ENCODE data around the gene ISCU. TPM values are rescaled to one million over a fixed set of nuclear protein-coding genes. Genes with fewer than 3 reads are reported as not detected.
A peak's percentile ranks its signal among the peaks of the same experiment; 100 is the strongest.

ISCU gene
- total and polyA plus RNA-seq, 2 of the 8 experiments (the other 6 are each of a cell fraction or from before 2014, with no cell fraction given): 72.1 to 78.1 TPM

- Histone ChIP-seq H3K14ac (ENCODE audit: insufficient read length) (no peak overlapping the region), H3K4me3 (ENCODE audit: extremely low read depth in 1 of 4, insufficient read depth in 2 of 4, low read depth in 3 of 4, low read length in 4 of 4) (no peak overlapping the region), H3K4me1 (replicated peaks in 1 of 4; ENCODE audit: control insufficient read depth in 3 of 4, insufficient read depth in 4 of 4, low read length in 3 of 4) (peaks cover 0 to 2% (median 0%) of the 10 kb centered on the region in 4 experiments; a peak in 2 of 7 replicates), H3K18ac (ENCODE audit: extremely low read depth, low read length) (no peak overlapping the region), H2BK5ac (ENCODE audit: low read depth, low read length) (no peak overlapping the region), H2AFZ (ENCODE audit: low read length) (no peak overlapping the region), H3K79me2 (ENCODE audit: control insufficient read depth in 1 of 2, insufficient read depth in 2 of 2, low read length in 2 of 2) (no peaks in the 10 kb centered on the region), H3K23me2 (ENCODE audit: low read depth, low read length) (peaks cover 9% of the 10 kb centered on the region; the same call in 1 of the 2 replicates), H4K20me1 (replicated peaks in 1 of 2; ENCODE audit: control insufficient read depth in 1 of 2, insufficient read depth in 2 of 2, low read length in 2 of 2) (no peaks in the 10 kb centered on the region), H3K79me1 (ENCODE audit: low read depth, low read length) (no peaks in the 10 kb centered on the region), H2BK12ac (ENCODE audit: low read depth, low read length) (peak overlapping the region; percentile 68; the same call in 1 of the 2 replicates), H2BK120ac (replicated peaks; ENCODE audit: low read depth, low read length) (no peak overlapping the region), H3K4ac (replicated peaks; ENCODE audit: insufficient read length, low read depth, low read length) (no peak overlapping the region), H4K8ac (ENCODE audit: extremely low read depth, insufficient read depth, low read length) (no peak overlapping the region), H3K4me2 (ENCODE audit: insufficient read depth in 1 of 2, low read depth in 2 of 2, low read length in 2 of 2) (no peak overlapping the region), H2BK20ac (ENCODE audit: low read length) (no peak overlapping the region), H4K5ac (ENCODE audit: insufficient read length, low read depth, low read length) (no peak overlapping the region), H3K27ac (ENCODE audit: low read depth, low read length) (no peak overlapping the region), H2BK15ac (ENCODE audit: low read length) (peak overlapping the region; percentile 40; the same call in 1 of the 2 replicates), H3K9me3 (ENCODE audit: insufficient read depth in 2 of 2, low read depth in 1 of 2, low read length in 1 of 2) (no peaks in the 10 kb centered on the region), H2AK5ac (ENCODE audit: low read depth, low read length) (no peak overlapping the region), H3K23ac (ENCODE audit: insufficient read length) (no peak overlapping the region), H3K9ac (replicated peaks in 1 of 4; ENCODE audit: extremely low read depth in 1 of 4, low read depth in 3 of 4, low read length in 3 of 4) (no peak overlapping the region), H3K27me3 (replicated peaks in 1 of 4; ENCODE audit: control insufficient read depth in 3 of 4, extremely low read depth in 1 of 4, insufficient read depth in 3 of 4, low read length in 3 of 4) (no peaks in the 10 kb centered on the region), H4K91ac (replicated peaks; ENCODE audit: insufficient read length, low read length) (no peak overlapping the region), H3K56ac (replicated peaks; ENCODE audit: insufficient read length, low read depth, low read length) (no peak overlapping the region), H3K36me3 (ENCODE audit: control insufficient read depth in 2 of 4, insufficient read depth in 4 of 4, low read length in 3 of 4) (no peaks in the 10 kb centered on the region)
- ChIA-PET CTCF (ENCODE audit: partially characterized antibody) (interaction anchor here (1.0 to 22.5 kb wide), 6 partner anchors 10 to 44 kb away, joined by 3 to 523 read pairs (median 7); partner anchors contain the start of genes ISCU and SART3), POLR2A (ENCODE audit: partially characterized antibody) (interaction anchor here (0.6 to 1.4 kb wide), 5 partner anchors 8 to 37 kb away, joined by 3 to 8 read pairs (median 4); no protein-coding TSS in a partner anchor)
- FAIRE-seq (no peak), DNase-seq (ENCODE audit: low read depth in 1 of 2, low spot score in 2 of 2) (no peak)
- 81% methylated on average over 4 of the region's 4 CpGs; no CpG with 5 or more reads in 1 of the 2 experiments for WGBS, 2 experiments (ENCODE audit: extremely low coverage in 1 of 2, insufficient coverage in 1 of 2, insufficient read length in 1 of 2, insufficient replicate concordance in 2 of 2, low coverage in 1 of 2, low lambda C conversion rate in 2 of 2, missing lambda C conversion rate in 1 of 2)
- no peak for TF ChIP-seq TCF12 (IDR thresholded peaks at IDR 0.05; ENCODE audit: low read depth, low read length)
- TF ChIP-seq SP1 (IDR thresholded peaks at IDR 0.05; ENCODE audit: low read depth, low read length): no peak
- TF ChIP-seq RFX5 (IDR thresholded peaks at IDR 0.05; ENCODE audit: borderline replicate concordance, low read depth, low read length): no peak
- no peak for TF ChIP-seq HDAC6 (IDR thresholded peaks at IDR 0.05; ENCODE audit: low read depth, low read length)
- TF ChIP-seq JUND (IDR thresholded peaks at IDR 0.05; ENCODE audit: low read length): no peak
- no peak for TF ChIP-seq FOSL1 (IDR thresholded peaks at IDR 0.05; ENCODE audit: insufficient read depth, low read depth, low read length)
- no peak for TF ChIP-seq KDM1A (IDR thresholded peaks at IDR 0.05; ENCODE audit: borderline replicate concordance, low read length)
- no peak for TF ChIP-seq RBBP5 (IDR thresholded peaks at IDR 0.05; ENCODE audit: borderline replicate concordance, low read depth, low read length)
- TF ChIP-seq TEAD4 (IDR thresholded peaks at IDR 0.05; ENCODE audit: low read depth, low read length): no peak
- TF ChIP-seq GTF2F1 (IDR thresholded peaks at IDR 0.05; ENCODE audit: borderline replicate concordance, low read depth, low read length): no peak
- no peak for TF ChIP-seq NRF1 (IDR thresholded peaks at IDR 0.05; ENCODE audit: low read depth, low read length)
- TF ChIP-seq BRCA1 (IDR thresholded peaks at IDR 0.05; ENCODE audit: low read depth, low read length): no peak
- no peak for TF ChIP-seq CEBPB (IDR thresholded peaks at IDR 0.05; ENCODE audit: low read depth, low read length)
- no peak for TF ChIP-seq SUZ12 (IDR thresholded peaks at IDR 0.05; ENCODE audit: low read length)
These were observed 41.3 kb downstream of the ISCU start for GRCh38 chr12:108603743-108604142.

Measured in H1 (cell line).